VCaP (cell line): ENCODE data around the gene SWI5.

Source experiments
- H3K27ac ChIP-seq: fragments of 450-650 bp; 2 replicates; pipeline ENCODE4 v1.5.1; 2017
- CTCF ChIP-seq: fragments of 450-650 bp; conservative IDR thresholded peaks from 2 replicates; pipeline ENCODE4 v1.5.1; 2017; ENCODE audit warnings: mild to moderate bottlenecking, moderate library complexity

Gene SWI5

GRCh38 chr9:128253991-128254346 lies 22.1 kb upstream of the SWI5 start:
- no peak for TF ChIP-seq CTCF
- no peak overlapping the region for H3K27ac ChIP-seq

- no peak for TF ChIP-seq CTCF
- no peak overlapping the region for H3K27ac ChIP-seq
Measured at GRCh38 chr9:128254362-128254761, 21.7 kb upstream of the SWI5 start.

GRCh38 chr9:128254855-128255759 lies 21.0 kb upstream of the SWI5 start:
- no peak overlapping the region for H3K27ac ChIP-seq
- peak; percentile 92 for TF ChIP-seq CTCF

- H3K27ac ChIP-seq, result no peak overlapping the region
- TF ChIP-seq CTCF, result no peak
Measured at GRCh38 chr9:128257086-128257825, 18.8 kb upstream of the SWI5 start.

GRCh38 chr9:128257907-128258306 lies 18.2 kb upstream of the SWI5 start:
- no peak for TF ChIP-seq CTCF
- H3K27ac ChIP-seq, result no peak overlapping the region

GRCh38 chr9:128258326-128258725 lies 17.8 kb upstream of the SWI5 start:
- no peak for TF ChIP-seq CTCF
- H3K27ac ChIP-seq, result no peak overlapping the region

- peak; percentile 29 for TF ChIP-seq CTCF
- no peak overlapping the region for H3K27ac ChIP-seq
Measured at GRCh38 chr9:128259156-128259555, 16.9 kb upstream of the SWI5 start.
